Ovary (tissue), 9 donors: ENCODE measurements around the gene PAFAH1B1. TPM values are rescaled to one million over a fixed set of nuclear protein-coding genes. Genes with fewer than 3 reads are reported as not detected.
A peak's percentile ranks its signal among the peaks of the same experiment; 100 is the strongest.
"Not testable (repeated sequence)": the region's sequence is repeated elsewhere in the genome, so short reads cannot be mapped to it uniquely, and the experiment has no call there.

Experiments
- DNase-seq, 5 donors: peaks; one replicate each; pipeline ENCODE4 v3.0.0-alpha.2; 2019 to 2020
- H3K27ac ChIP-seq, 2 donors: fragments of 200-600 bp; one replicate each; pipeline versions ENCODE4 v1.5.1 to v1.8.0; 2019 to 2022
- H3K27me3 ChIP-seq: fragments of 200-600 bp; one replicate; pipeline ENCODE4 v1.8.0; 2022
- H3K36me3 ChIP-seq: fragments of 200-600 bp; sonication (generic); one replicate; pipeline ENCODE4 v1.5.1; 2019
- H3K4me1 ChIP-seq: one replicate; pipeline ENCODE4 v1.8.1; 2013; ENCODE audit warnings: mild to moderate bottlenecking, moderate library complexity; ENCODE audit not compliant: insufficient read depth
- H3K4me3 ChIP-seq: fragments of 200-600 bp; sonication (generic); one replicate; pipeline ENCODE4 v1.5.1; 2017
- H3K9me3 ChIP-seq, 2 donors: fragments of 200-600 bp in 1 of 2; sonication (generic) in 1 of 2; one replicate each; pipeline versions ENCODE4 v1.5.1 to v1.8.1; 2013 to 2019; ENCODE audit warnings: mild to moderate bottlenecking in 1 of 2, moderate library complexity in 1 of 2
- EP300 ChIP-seq: sonication (generic); formaldehyde crosslinking; IDR thresholded peaks from one replicate; pipeline ENCODE4 v1.6.1; 2017; ENCODE audit warnings: antibody characterized with exemption
- POLR2A ChIP-seq: fragments of 450-650 bp; IDR thresholded peaks from one replicate; pipeline ENCODE4 v1.6.1; 2017; ENCODE audit warnings: antibody characterized with exemption, mild to moderate bottlenecking, moderate library complexity
- WGBS, 3 donors: extraction: QIAGEN DNeasy Blood & Tissue Kit in 1 of 3; methylation state at CpG; one replicate each; pipeline versions ENCODE4 v1.1.5 to v1.1.7; 2013 to 2017; 5-methylcytosine and 5-hydroxymethylcytosine counted together
- intact Hi-C, 4 donors: fragments of 100-400 bp; cut with DNase I; formaldehyde crosslinking; loops; one replicate each; pipeline versions ENCODE4 v1.11.0 to v1.15.1; 2022 to 2023
- polyA plus RNA-seq, 2 donors: library from polyadenylated mRNA; stranded (reverse); fragments of 200-250 nt in 1 of 2; fragments of 350-450 nt in 1 of 2; fragmentation: Illumina TruSeq in 1 of 2; extraction: RNeasy Lipid Tissue Mini Kit (QIAGEN cat#74804) in 1 of 2; gene quantifications; one replicate each; pipeline ENCODE4 v1.2.3, GENCODE V29; 2013 to 2014
- total RNA-seq, 7 donors: library from RNA; depleted of rRNA in 2 of 7; stranded (reverse); fragments of >200 nt in 2 of 7; fragmentation: NEBNext Ultra II Directional in 3 of 7; extraction: Animal tissue kit (Norgen Biotek cat#: 25700) in 3 of 7; gene quantifications; one replicate each; pipeline versions ENCODE4 v1.1.0 to v1.2.4, GENCODE V29; 2016 to 2023
- TF ChIP-seq, protein P1 (sequence below), 3 donors: fragments of 450-650 bp in 2 of 3; fragments of 200-600 bp in 1 of 3; IDR thresholded peaks; one replicate each; pipeline versions ENCODE4 v1.5.1 to v1.8.0; 2016 to 2022; ENCODE audit warnings: antibody characterized with exemption in 3 of 3, mild to moderate bottlenecking in 1 of 3
- donor health status: DM: no; HTN: no; CAD: no; lungs with moderate emphysema.
- donor health status: DM: no; HTN: no; CAD: no.
- donor health status: Bipolar disorder and iron deficiency.
- donor health status: DM: yes; HTN: yes; CAD: no.
- donor health status: DM: no; HTN: no; CAD: no.
- donor health status: DM: yes; HTN: yes; CAD: no.

The PAFAH1B1 gene
- total and polyA plus RNA-seq, 9 donors, result 36.5 to 125 (median 99.0) TPM

DNA sequence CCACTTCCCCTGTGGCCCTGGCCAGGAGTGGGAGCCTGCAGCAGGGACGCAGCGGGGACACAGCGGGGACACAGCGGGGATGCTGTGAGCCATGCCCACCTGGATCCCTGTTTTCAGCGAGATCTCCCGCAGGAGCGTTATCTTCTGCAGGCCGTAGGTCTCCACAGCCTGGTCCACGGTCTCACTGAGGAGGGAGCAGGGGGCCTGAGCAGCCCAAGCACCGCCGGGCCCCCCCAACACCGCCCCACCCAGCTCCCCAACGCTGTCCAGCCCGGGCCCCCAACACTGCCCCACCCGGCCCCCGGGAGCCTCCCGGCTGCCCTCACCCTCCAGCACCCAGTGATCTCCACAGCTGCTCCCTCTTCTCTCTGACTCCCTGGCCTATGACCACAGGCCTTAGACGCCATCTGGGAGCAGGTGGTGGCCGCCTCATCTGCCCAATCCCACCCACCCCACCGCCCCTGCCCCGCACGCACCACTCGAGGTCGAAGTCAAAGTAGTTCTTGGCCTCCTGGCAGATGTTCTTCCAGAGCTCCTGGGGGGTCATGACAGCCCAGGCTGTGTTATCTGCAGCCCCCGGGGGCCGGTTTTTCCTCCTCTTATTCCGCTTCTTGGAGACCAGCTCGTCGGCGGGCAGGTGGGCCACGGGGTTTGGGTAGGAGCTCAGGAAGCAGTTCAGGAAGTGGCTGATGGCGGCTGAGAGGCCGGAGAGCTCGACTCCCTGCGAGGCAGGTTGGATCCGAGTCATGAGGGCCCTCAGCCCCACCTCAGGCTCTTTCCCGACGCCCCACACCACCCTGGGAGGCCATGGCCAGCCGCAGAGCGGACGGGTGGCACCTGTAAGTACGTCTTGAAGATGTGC lies 101.2 kb downstream of the PAFAH1B1 start:
- no peak overlapping the region for H3K4me3 ChIP-seq
- 81 to 91% (median 85%) methylated on average over 40 to 42 of the region's 42 CpGs for WGBS, 3 donors
- peak in 1 of 5 donors; percentile 22 for DNase-seq

DNA sequence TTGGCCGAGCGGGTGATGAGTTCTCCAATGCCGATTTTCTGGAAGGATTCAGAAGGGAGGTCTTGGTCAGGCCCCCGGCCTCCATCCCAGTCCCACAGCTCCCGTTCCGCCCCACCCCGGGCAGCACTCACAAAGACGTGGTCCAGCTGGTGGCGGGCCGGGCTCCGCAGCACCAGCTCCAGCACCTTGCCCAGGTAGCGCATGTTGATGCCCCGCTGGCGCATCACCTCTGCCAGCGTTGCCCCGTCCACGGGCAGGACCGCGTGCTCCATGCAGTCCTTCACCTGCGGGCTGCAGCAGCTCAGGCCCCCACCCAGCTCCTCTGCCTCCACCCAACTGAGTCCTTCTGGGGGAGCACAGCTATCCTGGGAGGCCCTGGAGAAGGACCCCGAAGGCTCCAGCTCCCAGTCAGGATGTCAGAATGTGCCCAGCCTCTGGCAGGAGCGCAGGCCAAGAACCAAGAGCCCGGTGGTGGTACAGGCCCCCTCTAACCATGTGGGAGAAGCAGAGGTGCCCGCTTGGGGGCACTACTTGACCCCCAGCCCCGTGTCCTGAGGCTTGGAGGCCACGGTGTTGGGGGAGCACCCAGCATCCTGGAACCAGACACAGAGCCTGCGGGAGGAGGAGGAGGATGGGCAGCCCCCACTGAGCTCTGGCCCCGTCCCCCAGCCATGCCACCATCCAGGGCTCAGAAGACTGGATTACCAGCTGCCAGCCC lies 101.9 kb downstream of the PAFAH1B1 start:
- H3K27ac ChIP-seq, result no peak overlapping the region
- no peaks in the 10 kb centered on the region for H3K9me3 ChIP-seq
- intact Hi-C loops, result no loop called here
- no peaks in the 10 kb centered on the region for H3K27me3 ChIP-seq
- no peaks in the 10 kb centered on the region for H3K4me1 ChIP-seq
- DNase-seq, result peak in 2 of 5 donors; percentile 23 to 34
- no peak for TF ChIP-seq EP300
- TF ChIP-seq, protein P1, sequence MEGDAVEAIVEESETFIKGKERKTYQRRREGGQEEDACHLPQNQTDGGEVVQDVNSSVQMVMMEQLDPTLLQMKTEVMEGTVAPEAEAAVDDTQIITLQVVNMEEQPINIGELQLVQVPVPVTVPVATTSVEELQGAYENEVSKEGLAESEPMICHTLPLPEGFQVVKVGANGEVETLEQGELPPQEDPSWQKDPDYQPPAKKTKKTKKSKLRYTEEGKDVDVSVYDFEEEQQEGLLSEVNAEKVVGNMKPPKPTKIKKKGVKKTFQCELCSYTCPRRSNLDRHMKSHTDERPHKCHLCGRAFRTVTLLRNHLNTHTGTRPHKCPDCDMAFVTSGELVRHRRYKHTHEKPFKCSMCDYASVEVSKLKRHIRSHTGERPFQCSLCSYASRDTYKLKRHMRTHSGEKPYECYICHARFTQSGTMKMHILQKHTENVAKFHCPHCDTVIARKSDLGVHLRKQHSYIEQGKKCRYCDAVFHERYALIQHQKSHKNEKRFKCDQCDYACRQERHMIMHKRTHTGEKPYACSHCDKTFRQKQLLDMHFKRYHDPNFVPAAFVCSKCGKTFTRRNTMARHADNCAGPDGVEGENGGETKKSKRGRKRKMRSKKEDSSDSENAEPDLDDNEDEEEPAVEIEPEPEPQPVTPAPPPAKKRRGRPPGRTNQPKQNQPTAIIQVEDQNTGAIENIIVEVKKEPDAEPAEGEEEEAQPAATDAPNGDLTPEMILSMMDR (IDR thresholded peaks at IDR 0.05), result no peak
- no peak for TF ChIP-seq POLR2A
- 87 to 92% (median 89%) methylated on average over 25 to 28 of the region's 28 CpGs for WGBS, 3 donors
- no peak overlapping the region for H3K4me3 ChIP-seq
- H3K36me3 ChIP-seq, result no peaks in the 10 kb centered on the region

More for the DNA sequence above, 101.2 kb downstream of the PAFAH1B1 start:
- Histone ChIP-seq H3K36me3 (no peaks in the 10 kb centered on the region), H3K4me1 (no peaks in the 10 kb centered on the region), H3K9me3 (no peaks in the 10 kb centered on the region), H3K27ac (no peak overlapping the region), H3K27me3 (no peaks in the 10 kb centered on the region)
- intact Hi-C loops, result no loop called here
- TF ChIP-seq EP300, result no peak
- TF ChIP-seq, protein P1 (IDR thresholded peaks at IDR 0.05), result no peak
- TF ChIP-seq POLR2A, result no peak

DNA sequence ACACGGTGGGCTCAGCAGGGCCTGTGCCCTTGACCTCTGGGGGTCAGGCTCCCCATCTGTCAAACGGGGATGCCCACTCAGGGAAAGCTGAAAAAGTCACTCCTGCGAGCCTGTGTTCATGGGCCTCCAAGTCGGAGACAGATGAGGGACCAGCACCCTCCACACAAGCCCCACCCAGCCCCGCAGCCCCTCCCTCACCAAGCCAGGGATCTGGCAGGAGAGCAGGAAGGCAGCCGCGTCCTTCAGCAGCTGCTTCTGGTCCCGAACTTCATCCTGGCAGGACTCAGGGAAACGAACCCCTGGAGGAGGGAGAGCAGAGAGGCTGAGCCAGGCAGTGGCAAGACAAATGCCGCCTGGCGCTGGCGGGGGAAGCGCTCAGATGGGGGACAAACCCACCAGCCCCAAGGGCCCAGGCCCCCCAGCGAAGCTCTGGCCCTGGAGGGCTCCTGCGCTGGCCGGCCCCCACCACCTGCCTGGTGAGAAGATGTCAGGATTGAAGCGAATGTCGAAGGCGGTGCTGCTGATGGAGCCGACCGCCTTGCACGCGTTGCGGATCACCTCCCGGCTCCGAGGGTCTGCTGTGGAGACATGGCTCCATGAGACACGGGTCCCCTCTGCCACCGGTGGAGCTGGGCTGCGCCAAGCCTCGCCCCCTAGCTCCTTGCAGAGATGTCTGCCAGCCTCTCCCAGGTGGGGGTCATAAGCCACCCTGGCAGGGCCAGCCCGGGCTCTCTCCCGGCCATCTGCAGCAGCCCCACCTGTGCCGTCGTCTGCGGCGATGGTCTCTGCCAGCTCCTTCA lies 102.7 kb downstream of the PAFAH1B1 start:
- H3K9me3 ChIP-seq, result no peaks in the 10 kb centered on the region
- no peaks in the 10 kb centered on the region for H3K4me1 ChIP-seq
- no peak overlapping the region for H3K27ac ChIP-seq
- no peak overlapping the region for H3K4me3 ChIP-seq
- intact Hi-C loops, result no loop called here
- no peak for TF ChIP-seq EP300
- H3K36me3 ChIP-seq, result no peaks in the 10 kb centered on the region
- no peaks in the 10 kb centered on the region for H3K27me3 ChIP-seq
- WGBS, 3 donors, result 79 to 83% (median 80%) methylated on average over 32 to 36 of the region's 36 CpGs
- DNase-seq, result peak in 3 of 5 donors; percentile 17 to 33 (median 33)

DNA sequence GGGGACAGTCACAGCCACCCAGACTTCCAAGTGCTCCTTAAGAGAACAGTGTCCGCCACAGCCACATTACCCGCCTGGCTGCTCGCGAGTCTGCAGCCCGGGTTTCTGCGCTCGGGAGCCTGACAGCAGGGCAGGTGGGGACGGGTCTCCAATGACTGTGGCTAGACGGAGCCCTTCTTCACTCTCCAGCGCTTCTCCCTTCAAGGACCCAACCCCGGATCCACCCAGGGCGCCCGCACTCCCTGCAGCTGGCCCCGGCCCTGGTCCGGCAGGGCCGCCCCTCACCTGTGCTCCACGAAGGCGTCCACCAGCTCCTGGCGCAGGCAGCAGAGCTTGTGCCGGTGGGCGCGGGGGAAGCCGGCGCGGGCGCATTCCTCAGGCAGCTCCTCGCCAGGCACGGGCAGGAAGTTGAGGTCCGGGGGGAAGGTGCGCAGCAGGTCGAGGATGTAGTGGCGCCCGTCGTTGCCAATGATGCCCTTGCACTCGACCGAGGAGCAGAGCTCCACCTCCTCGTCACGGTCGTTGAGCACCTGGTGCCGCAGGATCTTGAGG lies 104.2 kb downstream of the PAFAH1B1 start:
- DNase-seq, result peak in 3 of 5 donors; percentile 16 to 28 (median 17)
- Histone ChIP-seq H3K4me1 (no peaks in the 10 kb centered on the region), H3K36me3 (no peaks in the 10 kb centered on the region), H3K27ac (no peak overlapping the region), H3K9me3 (no peaks in the 10 kb centered on the region), H3K4me3 (no peak overlapping the region), H3K27me3 (no peaks in the 10 kb centered on the region)
- TF ChIP-seq, protein P1 (IDR thresholded peaks at IDR 0.05), result no peak
- TF ChIP-seq EP300 (no peak), POLR2A (no peak)
- 94 to 96% (median 95%) methylated on average over 31 to 40 of the region's 40 CpGs for WGBS, 3 donors
- intact Hi-C loops, result no loop called here

DNA sequence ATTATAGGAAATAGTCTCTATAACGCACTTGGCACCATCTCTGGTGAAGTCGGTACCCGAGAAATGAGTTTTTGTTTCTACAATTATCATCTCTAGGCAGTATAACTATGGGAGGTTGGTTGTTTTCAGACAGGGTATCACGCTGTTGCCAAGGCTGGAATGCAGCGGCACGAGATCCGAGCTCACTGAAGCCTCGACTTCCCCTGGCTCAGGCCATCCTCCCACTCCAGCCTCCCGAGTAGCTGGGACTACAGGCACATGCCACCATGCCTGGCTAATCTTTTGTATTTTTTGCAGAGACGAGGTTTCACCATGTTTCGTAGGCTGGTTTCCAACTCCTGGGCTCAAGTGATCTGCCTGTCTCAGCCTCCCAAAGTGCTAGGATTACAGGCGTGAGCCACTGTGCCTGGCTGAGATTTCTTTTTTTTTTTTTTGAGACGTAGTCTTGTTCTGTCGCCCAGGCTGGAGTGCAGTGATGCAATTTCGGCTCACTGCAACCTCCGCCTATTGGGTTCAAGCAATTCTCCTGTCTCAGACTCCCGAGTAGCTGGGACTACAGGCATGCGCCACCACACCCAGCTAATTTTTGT lies 105.9 kb downstream of the PAFAH1B1 start:
- WGBS, 3 donors, result 86 to 88% (median 87%) methylated on average over 18 of the region's 18 CpGs
- H3K4me3 ChIP-seq, intact Hi-C loops, H3K27me3 ChIP-seq, H3K27ac ChIP-seq, H3K4me1 ChIP-seq, H3K36me3 ChIP-seq, H3K9me3 ChIP-seq: not testable (repeated sequence)
- peak in 3 of 5 donors; percentile 9 to 13 (median 10) for DNase-seq
